ENCODE data around the gene ACHE. TPM values are rescaled to one million over a fixed set of nuclear protein-coding genes. Genes with fewer than 3 reads are reported as not detected.
"Not testable (repeated sequence)": the region's sequence is repeated elsewhere in the genome, so short reads cannot be mapped to it uniquely, and the experiment has no call there.

Gene ACHE
- total RNA-seq, 2 donors from 2014 or later, result 6.6 to 17.5 TPM

DNA sequence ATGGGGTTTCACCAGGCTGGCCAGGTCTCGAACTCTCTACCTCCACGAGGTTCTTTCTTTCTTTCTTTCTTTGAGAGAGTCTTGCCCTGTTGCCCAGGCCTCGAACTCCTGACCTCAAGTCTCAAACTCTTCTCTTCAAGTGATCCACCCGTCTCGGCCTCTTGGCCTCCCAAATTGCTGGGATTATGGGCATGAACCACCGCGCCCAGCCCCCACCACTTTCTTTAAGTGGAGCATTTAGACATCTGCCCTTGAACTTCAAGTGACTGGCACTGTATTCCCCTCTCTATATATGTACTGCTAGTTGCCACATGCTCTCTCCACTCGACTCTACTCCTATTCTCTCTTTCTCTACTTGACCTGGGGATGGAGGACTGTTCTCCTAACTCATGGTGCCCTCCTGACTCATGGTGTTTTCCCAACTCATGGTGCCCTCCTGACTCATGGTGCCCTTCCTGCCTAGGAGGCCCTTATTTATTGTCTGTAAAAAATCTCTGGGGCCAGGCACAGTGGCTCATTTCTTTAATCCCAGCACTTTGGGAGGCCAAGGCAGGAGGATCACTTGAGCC lies 19.3 kb upstream of the ACHE start:
- Histone ChIP-seq H3K36me3 (no peaks in the 10 kb centered on the region), H3K27me3 (replicated peaks; ENCODE audit: insufficient read depth) (no peaks in the 10 kb centered on the region), H3K4me3 (no peak overlapping the region), H3K4me1 (replicated peaks) (no peaks in the 10 kb centered on the region), H3K27ac (no peak overlapping the region), H3K9me3 (no peaks in the 10 kb centered on the region)
- intact Hi-C loops (cut with DNase I), result no loop called here
- no peak for TF ChIP-seq POLR2A (IDR thresholded peaks at IDR 0.05)
- TF ChIP-seq, protein P1, sequence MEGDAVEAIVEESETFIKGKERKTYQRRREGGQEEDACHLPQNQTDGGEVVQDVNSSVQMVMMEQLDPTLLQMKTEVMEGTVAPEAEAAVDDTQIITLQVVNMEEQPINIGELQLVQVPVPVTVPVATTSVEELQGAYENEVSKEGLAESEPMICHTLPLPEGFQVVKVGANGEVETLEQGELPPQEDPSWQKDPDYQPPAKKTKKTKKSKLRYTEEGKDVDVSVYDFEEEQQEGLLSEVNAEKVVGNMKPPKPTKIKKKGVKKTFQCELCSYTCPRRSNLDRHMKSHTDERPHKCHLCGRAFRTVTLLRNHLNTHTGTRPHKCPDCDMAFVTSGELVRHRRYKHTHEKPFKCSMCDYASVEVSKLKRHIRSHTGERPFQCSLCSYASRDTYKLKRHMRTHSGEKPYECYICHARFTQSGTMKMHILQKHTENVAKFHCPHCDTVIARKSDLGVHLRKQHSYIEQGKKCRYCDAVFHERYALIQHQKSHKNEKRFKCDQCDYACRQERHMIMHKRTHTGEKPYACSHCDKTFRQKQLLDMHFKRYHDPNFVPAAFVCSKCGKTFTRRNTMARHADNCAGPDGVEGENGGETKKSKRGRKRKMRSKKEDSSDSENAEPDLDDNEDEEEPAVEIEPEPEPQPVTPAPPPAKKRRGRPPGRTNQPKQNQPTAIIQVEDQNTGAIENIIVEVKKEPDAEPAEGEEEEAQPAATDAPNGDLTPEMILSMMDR (IDR thresholded peaks at IDR 0.05), result no peak
- TF ChIP-seq POLR2AphosphoS5 (IDR thresholded peaks at IDR 0.05), result no peak
- no peak for DNase-seq (ENCODE audit: low spot score)
- WGBS, result 89% methylated on average over 8 of the region's 8 CpGs

- Histone ChIP-seq H3K9me3 (no peaks in the 10 kb centered on the region), H3K4me1 (replicated peaks) (no peaks in the 10 kb centered on the region), H3K27me3 (replicated peaks; ENCODE audit: insufficient read depth) (no peaks in the 10 kb centered on the region), H3K27ac (no peak overlapping the region), H3K36me3 (no peaks in the 10 kb centered on the region), H3K4me3 (no peak overlapping the region)
- DNase-seq (ENCODE audit: low spot score), result no peak
- intact Hi-C loops (cut with DNase I), result no loop called here
- TF ChIP-seq, protein P1 (IDR thresholded peaks at IDR 0.05), result no peak
- TF ChIP-seq POLR2A (IDR thresholded peaks at IDR 0.05), result no peak
- TF ChIP-seq POLR2AphosphoS5 (IDR thresholded peaks at IDR 0.05), result no peak
- 90% methylated on average over 15 of the region's 15 CpGs for WGBS
Measured at GRCh38 chr7:100914208-100914878, 18.7 kb upstream of the ACHE start.

GRCh38 chr7:100911484-100911883 lies 15.8 kb upstream of the ACHE start:
- whole genome bisulfite sequencing, result 82% methylated on average over 3 of the region's 3 CpGs
- no peaks in the 10 kb centered on the region for H3K27me3 ChIP-seq (replicated peaks; ENCODE audit: insufficient read depth)
- no peaks in the 10 kb centered on the region for H3K9me3 ChIP-seq
- H3K4me1 ChIP-seq (replicated peaks), result no peaks in the 10 kb centered on the region
- no peak for DNase-seq (ENCODE audit: low spot score)
- no peaks in the 10 kb centered on the region for H3K36me3 ChIP-seq
- H3K27ac ChIP-seq, result no peak overlapping the region
- intact Hi-C loops (cut with DNase I), result no loop called here
- H3K4me3 ChIP-seq, result no peak overlapping the region
- no peak for TF ChIP-seq POLR2A (IDR thresholded peaks at IDR 0.05)
- TF ChIP-seq POLR2AphosphoS5 (IDR thresholded peaks at IDR 0.05), result no peak
- TF ChIP-seq, protein P1 (IDR thresholded peaks at IDR 0.05), result no peak

DNA sequence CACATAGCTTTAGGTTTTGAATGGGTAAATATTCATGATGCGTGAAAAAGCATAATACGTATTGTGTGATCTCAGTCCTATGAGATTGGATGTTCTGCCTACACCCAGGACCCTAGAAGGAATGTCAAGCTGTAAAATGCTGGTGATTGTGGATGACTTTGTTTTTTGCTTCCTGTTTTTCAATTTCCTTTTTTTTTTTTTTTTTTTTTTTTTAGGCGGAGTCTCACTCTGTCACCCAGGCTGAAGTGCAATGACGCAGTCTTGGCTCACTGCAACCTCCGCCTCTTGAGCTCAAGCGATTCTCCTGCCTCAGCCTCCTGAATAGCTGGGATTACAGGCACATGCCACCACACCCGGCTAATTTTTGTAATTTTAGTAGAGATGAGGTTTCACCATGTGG lies 14.8 kb upstream of the ACHE start:
- 81% methylated on average over 7 of the region's 7 CpGs for WGBS
- intact Hi-C loops (cut with DNase I), result not testable (repeated sequence)

DNA sequence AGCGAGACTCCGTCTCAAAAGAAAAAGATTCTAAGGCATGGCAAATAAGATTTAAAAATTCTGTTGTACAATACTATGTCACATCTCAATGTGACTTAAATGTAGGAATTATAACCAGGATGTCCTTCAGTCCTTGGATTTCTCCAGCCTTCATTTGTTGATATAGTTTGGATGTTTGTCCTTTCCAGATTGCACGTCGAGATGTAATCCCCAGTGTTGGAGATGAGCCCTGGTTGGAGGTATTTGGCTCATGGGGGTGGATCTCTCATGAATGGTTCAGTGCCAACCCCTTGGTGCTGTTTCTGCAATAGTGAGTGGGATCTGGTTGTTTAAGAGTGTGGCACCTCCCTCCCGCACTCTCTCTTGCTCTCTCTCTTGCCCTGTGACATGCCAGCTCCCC lies 12.8 kb upstream of the ACHE start:
- no peaks in the 10 kb centered on the region for H3K9me3 ChIP-seq
- TF ChIP-seq POLR2A (IDR thresholded peaks at IDR 0.05) (no peak), POLR2AphosphoS5 (IDR thresholded peaks at IDR 0.05) (no peak)
- TF ChIP-seq, protein P1 (IDR thresholded peaks at IDR 0.05), result no peak
- no peaks in the 10 kb centered on the region for H3K36me3 ChIP-seq
- intact Hi-C loops (cut with DNase I), result no loop called here
- DNase-seq (ENCODE audit: low spot score), result no peak
- 96% methylated on average over 5 of the region's 5 CpGs for WGBS
- no peak overlapping the region for H3K4me3 ChIP-seq
- no peak overlapping the region for H3K27ac ChIP-seq
- no peaks in the 10 kb centered on the region for H3K27me3 ChIP-seq (replicated peaks; ENCODE audit: insufficient read depth)
- H3K4me1 ChIP-seq (replicated peaks), result no peaks in the 10 kb centered on the region

More for the DNA sequence above, 14.8 kb upstream of the ACHE start:
- not testable (repeated sequence) for H3K27me3 ChIP-seq (replicated peaks; ENCODE audit: insufficient read depth); H3K4me1 ChIP-seq (replicated peaks); H3K36me3 ChIP-seq; H3K9me3 ChIP-seq; DNase-seq (ENCODE audit: low spot score); H3K4me3 ChIP-seq; H3K27ac ChIP-seq
